Upper lobe of right lung (tissue), 1 donor: ENCODE measurements around the gene CROCC2. TPM values are rescaled to one million over a fixed set of nuclear protein-coding genes. Genes with fewer than 3 reads are reported as not detected.
"Not testable (repeated sequence)": the region's sequence is repeated elsewhere in the genome, so short reads cannot be mapped to it uniquely, and the experiment has no call there.

Experiments used
- ATAC-seq: fragments of 200-7000 bp; cut with Tn5 transposase; one replicate; pipeline ENCODE4 v1.9.1; 2020; ENCODE audit warnings: mild to moderate bottlenecking, moderate library complexity
- DNase-seq: peaks from one replicate; pipeline ENCODE4 v3.0.0-alpha.2; 2020
- H3K27ac ChIP-seq: fragments of 200-600 bp; one replicate; pipeline ENCODE4 v1.8.0; 2022
- H3K27me3 ChIP-seq: fragments of 200-600 bp; one replicate; pipeline ENCODE4 v1.8.0; 2022; ENCODE audit warnings: mild to moderate bottlenecking
- H3K36me3 ChIP-seq: fragments of 200-600 bp; one replicate; pipeline ENCODE4 v1.8.0; 2022
- H3K4me1 ChIP-seq: fragments of 200-600 bp; one replicate; pipeline ENCODE4 v1.8.0; 2022
- H3K4me3 ChIP-seq: fragments of 200-600 bp; one replicate; pipeline ENCODE4 v1.8.0; 2022; ENCODE audit warnings: mild to moderate bottlenecking
- H3K9me3 ChIP-seq: fragments of 200-600 bp; one replicate; pipeline ENCODE4 v1.8.0; 2022
- CTCF ChIP-seq: fragments of 200-600 bp; IDR thresholded peaks from one replicate; pipeline ENCODE4 v1.8.0; 2022; ENCODE audit warnings: antibody characterized with exemption
- intact Hi-C: fragments of 100-400 bp; cut with DNase I; formaldehyde crosslinking; loops from one replicate; pipeline ENCODE4 v1.11.0; 2022
- total RNA-seq: library from RNA; stranded (reverse); fragmentation: NEBNext Ultra II Directional; extraction: Animal tissue kit (Norgen Biotek cat#: 25700); gene quantifications from one replicate; pipeline ENCODE4 v1.2.1, GENCODE V29; 2021
- donor health status: DM: no; HTN: yes; CAD: no; lungs with severe emphysema.

CROCC2 gene
- total RNA-seq, 1 donor from 2014 or later: 0.26 TPM

GRCh38 chr2:240972636-240973521 is 66.7 kb downstream of the CROCC2 start:
- no peak for TF ChIP-seq CTCF
- no peaks in the 10 kb centered on the region for H3K36me3 ChIP-seq
- H3K4me3 ChIP-seq: no peak overlapping the region
- intact Hi-C loops: no loop called here
- H3K27ac ChIP-seq: no peak overlapping the region
- DNase-seq: no peak
- H3K4me1 ChIP-seq: no peaks in the 10 kb centered on the region
- ATAC-seq: no peak
- no peaks in the 10 kb centered on the region for H3K27me3 ChIP-seq
- no peaks in the 10 kb centered on the region for H3K9me3 ChIP-seq

- Histone ChIP-seq H3K27me3 (no peaks in the 10 kb centered on the region), H3K9me3 (no peaks in the 10 kb centered on the region), H3K4me1 (no peaks in the 10 kb centered on the region), H3K27ac (no peak overlapping the region), H3K36me3 (no peaks in the 10 kb centered on the region), H3K4me3 (no peak overlapping the region)
- no peak for ATAC-seq
- DNase-seq: no peak
- no peak for TF ChIP-seq CTCF
- intact Hi-C loops: no loop called here
Measured at GRCh38 chr2:240974771-240975572, 68.8 kb downstream of the CROCC2 start.

GRCh38 chr2:240975903-240976302 is 69.8 kb downstream of the CROCC2 start:
- H3K27ac ChIP-seq, H3K4me1 ChIP-seq, H3K27me3 ChIP-seq, H3K36me3 ChIP-seq, intact Hi-C loops, H3K4me3 ChIP-seq, H3K9me3 ChIP-seq, DNase-seq, ATAC-seq: not testable (repeated sequence)

- Histone ChIP-seq H3K27me3 (peaks cover 6% of the 10 kb centered on the region), H3K9me3 (no peaks in the 10 kb centered on the region), H3K36me3 (no peaks in the 10 kb centered on the region), H3K4me1 (peaks cover 5% of the 10 kb centered on the region), H3K27ac (no peak overlapping the region), H3K4me3 (no peak overlapping the region)
- peak; percentile 23 for DNase-seq
- intact Hi-C loops: no loop called here
- no peak for TF ChIP-seq CTCF
- no peak for ATAC-seq
Measured at GRCh38 chr2:240981280-240981679, 75.1 kb downstream of the CROCC2 start.

GRCh38 chr2:240981871-240982800 is 76.0 kb downstream of the CROCC2 start:
- no peak overlapping the region for H3K4me3 ChIP-seq
- no peaks in the 10 kb centered on the region for H3K9me3 ChIP-seq
- peaks cover 6% of the 10 kb centered on the region for H3K27me3 ChIP-seq
- intact Hi-C loops: no loop called here
- H3K4me1 ChIP-seq: peaks cover 12% of the 10 kb centered on the region
- no peaks in the 10 kb centered on the region for H3K36me3 ChIP-seq
- ATAC-seq (no peak), DNase-seq (no peak)
- H3K27ac ChIP-seq: no peak overlapping the region
- TF ChIP-seq CTCF: no peak
